Keratinocyte (primary cell): ENCODE data around the gene SERPINB12. TPM values are rescaled to one million over a fixed set of nuclear protein-coding genes. Genes with fewer than 3 reads are reported as not detected.

Source experiments
- DNase-seq: peaks from one replicate; pipeline ENCODE4 v3.0.0-alpha.2; 2011; ENCODE audit warnings: low read depth, missing footprints, low spot score
- FAIRE-seq: peaks from 2 replicates; lab custom pipeline; 2011; peaks lifted over from hg19 to GRCh38; lab: Jason Lieb, UNC
- H2AFZ ChIP-seq: 2 replicates; pipeline ENCODE4 v1.6.0; 2012; ENCODE audit warnings: low read length, control low read depth, inconsistent platforms; ENCODE audit not compliant: control insufficient read depth
- H3K27ac ChIP-seq: 2 replicates; pipeline ENCODE4 v1.5.1; 2011; ENCODE audit warnings: low read length; ENCODE audit not compliant: control insufficient read depth, insufficient read depth
- H3K27me3 ChIP-seq: 3 replicates; pipeline ENCODE4 v1.6.0; 2011; ENCODE audit warnings: low read length; ENCODE audit not compliant: control insufficient read depth, insufficient read depth; ENCODE audit errors: extremely low read depth
- H3K36me3 ChIP-seq, 2 experiments: 2 replicates in 1 of 2; 3 replicates in 1 of 2; pipeline ENCODE4 v1.5.1; 2011; ENCODE audit warnings: low read length in 2 of 2, mild to moderate bottlenecking in 1 of 2; ENCODE audit not compliant: control insufficient read depth in 2 of 2, insufficient read depth in 2 of 2; ENCODE audit errors: extremely low read depth in 1 of 2
- H3K4me1 ChIP-seq: 3 replicates; pipeline ENCODE4 v1.5.1; 2011; ENCODE audit warnings: low read length; ENCODE audit not compliant: control insufficient read depth, insufficient read depth; ENCODE audit errors: extremely low read depth
- H3K4me2 ChIP-seq: 3 replicates; pipeline ENCODE4 v1.6.0; 2011; ENCODE audit warnings: low read depth, low read length; ENCODE audit not compliant: control insufficient read depth, insufficient read depth; ENCODE audit errors: extremely low read depth
- H3K4me3 ChIP-seq, 3 experiments: fragments of 200-600 bp in 1 of 3; sonication (generic) in 1 of 3; 2 replicates in 2 of 3; 3 replicates in 1 of 3; pipeline ENCODE4 v1.5.1; 2011 to 2016; ENCODE audit warnings: low read length in 3 of 3, mild to moderate bottlenecking in 3 of 3, control low read depth in 2 of 3, inconsistent platforms in 1 of 3, low read depth in 1 of 3, mixed read lengths in 1 of 3, mixed run types in 1 of 3, moderate library complexity in 1 of 3; ENCODE audit not compliant: control insufficient read depth in 2 of 3, insufficient read depth in 2 of 3; ENCODE audit errors: extremely low read depth in 1 of 3
- H3K79me2 ChIP-seq: 2 replicates; pipeline ENCODE4 v1.6.0; 2012; ENCODE audit warnings: low read length; ENCODE audit not compliant: control insufficient read depth, insufficient read depth
- H3K9ac ChIP-seq: 3 replicates; pipeline ENCODE4 v1.6.0; 2011; ENCODE audit warnings: low read length; ENCODE audit not compliant: control insufficient read depth, insufficient read depth; ENCODE audit errors: extremely low read depth
- H3K9me1 ChIP-seq: 3 replicates; pipeline ENCODE4 v1.6.0; 2011; ENCODE audit warnings: low read length; ENCODE audit not compliant: control insufficient read depth, insufficient read depth; ENCODE audit errors: extremely low read depth
- H3K9me3 ChIP-seq: 2 replicates; pipeline ENCODE4 v1.5.1; 2012; ENCODE audit warnings: low read depth, low read length; ENCODE audit not compliant: control insufficient read depth
- H4K20me1 ChIP-seq: 3 replicates; pipeline ENCODE4 v1.6.0; 2011; ENCODE audit warnings: low read length; ENCODE audit not compliant: control insufficient read depth, insufficient read depth; ENCODE audit errors: extremely low read depth
- EZH2 ChIP-seq: IDR thresholded peaks from one replicate; pipeline ENCODE4 v1.6.1; 2012; ENCODE audit warnings: inconsistent platforms, mild to moderate bottlenecking, low read length, moderate library complexity
- dilution Hi-C: fragments of 300-500 bp; cut with MboI; formaldehyde crosslinking; loops from one replicate; pipeline ENCODE4 v1.7.0; 2020; ENCODE audit warnings: low sequenced_read_pairs; ENCODE audit not compliant: extremely low pct_ligation_motif_present
- polyA plus RNA-seq, 5 experiments: library from polyadenylated mRNA; depleted of rRNA in 3 of 5; stranded (reverse) in 3 of 5; stranded (forward) in 1 of 5; unstranded in 1 of 5; fragments of >200 nt; gene quantifications; 1 replicate in 1 of 5; 2 replicates in 3 of 5; 3 replicates in 1 of 5; pipeline versions ENCODE4 v1.2.1 to v1.2.3, GENCODE V29; 2011 to 2012; ENCODE audit warnings: missing spikeins in 2 of 5, low read depth in 1 of 5, low replicate concordance in 1 of 5
- TF ChIP-seq, protein P1 (sequence below), 3 experiments: IDR thresholded peaks in 1 of 3; conservative IDR thresholded peaks in 1 of 3; optimal IDR thresholded peaks in 1 of 3; 2 replicates in 2 of 3; 3 replicates in 1 of 3; pipeline versions ENCODE3 to v1.5.1; 2011; ENCODE audit warnings: low read length in 3 of 3, mild to moderate bottlenecking in 3 of 3, moderate library complexity in 2 of 3, control low read depth in 1 of 3, inconsistent platforms in 1 of 3; ENCODE audit not compliant: insufficient read depth in 2 of 3; ENCODE audit errors: extremely low read depth in 1 of 3

The SERPINB12 gene
- polyA plus RNA-seq, 1 donor (not counting 4 experiments of a cell fraction or from before 2014, with no cell fraction given), result 0.10 TPM

DNA sequence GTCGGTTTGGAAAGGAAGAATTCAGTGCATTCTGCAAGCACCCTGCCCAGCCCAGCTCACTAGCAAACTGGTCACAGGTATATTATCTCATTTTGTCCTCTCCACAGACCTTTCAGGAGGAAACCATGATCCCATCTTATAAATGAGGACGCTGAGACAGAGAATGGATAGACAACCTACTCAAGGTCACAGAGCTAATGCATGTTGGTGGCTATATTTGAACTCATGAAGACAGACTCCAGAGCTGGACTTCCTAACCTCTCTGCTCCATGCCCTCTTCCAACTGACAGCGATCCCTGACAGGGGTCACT is 35.9 kb upstream of the SERPINB12 start:
- Histone ChIP-seq H3K27me3 (no peaks in the 10 kb centered on the region), H4K20me1 (no peaks in the 10 kb centered on the region), H3K9ac (no peak overlapping the region), H3K4me1 (peaks cover 3% of the 10 kb centered on the region), H3K36me3 (peaks cover 11 to 18% of the 10 kb centered on the region in 2 experiments), H3K4me2 (no peak overlapping the region), H3K4me3 (no peak overlapping the region), H2AFZ (no peak overlapping the region), H3K9me1 (no peaks in the 10 kb centered on the region), H3K27ac (no peak overlapping the region), H3K79me2 (no peaks in the 10 kb centered on the region), H3K9me3 (no peaks in the 10 kb centered on the region)
- FAIRE-seq (no peak), DNase-seq (no peak)
- TF ChIP-seq, protein P1, sequence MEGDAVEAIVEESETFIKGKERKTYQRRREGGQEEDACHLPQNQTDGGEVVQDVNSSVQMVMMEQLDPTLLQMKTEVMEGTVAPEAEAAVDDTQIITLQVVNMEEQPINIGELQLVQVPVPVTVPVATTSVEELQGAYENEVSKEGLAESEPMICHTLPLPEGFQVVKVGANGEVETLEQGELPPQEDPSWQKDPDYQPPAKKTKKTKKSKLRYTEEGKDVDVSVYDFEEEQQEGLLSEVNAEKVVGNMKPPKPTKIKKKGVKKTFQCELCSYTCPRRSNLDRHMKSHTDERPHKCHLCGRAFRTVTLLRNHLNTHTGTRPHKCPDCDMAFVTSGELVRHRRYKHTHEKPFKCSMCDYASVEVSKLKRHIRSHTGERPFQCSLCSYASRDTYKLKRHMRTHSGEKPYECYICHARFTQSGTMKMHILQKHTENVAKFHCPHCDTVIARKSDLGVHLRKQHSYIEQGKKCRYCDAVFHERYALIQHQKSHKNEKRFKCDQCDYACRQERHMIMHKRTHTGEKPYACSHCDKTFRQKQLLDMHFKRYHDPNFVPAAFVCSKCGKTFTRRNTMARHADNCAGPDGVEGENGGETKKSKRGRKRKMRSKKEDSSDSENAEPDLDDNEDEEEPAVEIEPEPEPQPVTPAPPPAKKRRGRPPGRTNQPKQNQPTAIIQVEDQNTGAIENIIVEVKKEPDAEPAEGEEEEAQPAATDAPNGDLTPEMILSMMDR (optimal IDR thresholded peaks at IDR 0.05 in 1 of 3, IDR thresholded peaks at IDR 0.05 in 1 of 3, conservative IDR thresholded peaks at IDR 0.05 in 1 of 3; ENCODE audit: extremely low read depth in 1 of 3, insufficient read depth in 2 of 3, low read length in 3 of 3), result no peak
- no peak for TF ChIP-seq EZH2
- dilution Hi-C loops, result no loop called here

- no peak overlapping the region for H3K4me3 ChIP-seq
- no peaks in the 10 kb centered on the region for H4K20me1 ChIP-seq
- no peak overlapping the region for H3K4me2 ChIP-seq
- H3K9me1 ChIP-seq, result no peaks in the 10 kb centered on the region
- no peaks in the 10 kb centered on the region for H3K79me2 ChIP-seq
- peak; percentile 69 for FAIRE-seq
- no peak for TF ChIP-seq EZH2
- TF ChIP-seq, protein P1 (optimal IDR thresholded peaks at IDR 0.05 in 1 of 3, IDR thresholded peaks at IDR 0.05 in 1 of 3, conservative IDR thresholded peaks at IDR 0.05 in 1 of 3; ENCODE audit: extremely low read depth in 1 of 3, insufficient read depth in 2 of 3, low read length in 3 of 3), result no peak
- H3K27ac ChIP-seq, result no peak overlapping the region
- no peak overlapping the region for H3K9ac ChIP-seq
- dilution Hi-C loops, result no loop called here
- H3K27me3 ChIP-seq, result no peaks in the 10 kb centered on the region
- no peaks in the 10 kb centered on the region for H3K9me3 ChIP-seq
- no peak for DNase-seq
- peaks cover 3% of the 10 kb centered on the region for H3K4me1 ChIP-seq
- no peak overlapping the region for H2AFZ ChIP-seq
- H3K36me3 ChIP-seq, result peaks cover 5 to 6% of the 10 kb centered on the region in 2 experiments
These were observed 33.6 kb upstream of the SERPINB12 start for GRCh38 chr18:63508596-63508995.
